Measurements from ENCODE around the gene RAD51AP1. TPM values are rescaled to one million over a fixed set of nuclear protein-coding genes. Genes with fewer than 3 reads are reported as not detected.

The RAD51AP1 gene
- total and polyA plus RNA-seq, 2 donors (not counting 1 experiment from before 2014, with no cell fraction given), result 3.5 to 4.6 TPM

GRCh38 chr12:4530982-4531586 is 7.6 kb upstream of the RAD51AP1 start:
- H3K9me3 ChIP-seq (ENCODE audit: control extremely low read depth in 1 of 3, control insufficient read depth in 2 of 3, insufficient read depth in 1 of 3, low read length in 2 of 3), result no peaks in the 10 kb centered on the region
- TF ChIP-seq CTCF (IDR thresholded peaks at IDR 0.05) (no peak), EZH2 (IDR thresholded peaks at IDR 0.05; ENCODE audit: borderline replicate concordance, insufficient read depth, low read depth, low read length, poor library complexity, severe bottlenecking) (no peak)
- no peak overlapping the region for H3K4me3 ChIP-seq (ENCODE audit: control extremely low read depth in 1 of 5, extremely low read depth in 1 of 5, insufficient read depth in 1 of 5, low read depth in 2 of 5, low read length in 4 of 5)
- no peak overlapping the region for H3K27ac ChIP-seq (ENCODE audit: low read length in 2 of 2)
- no peaks in the 10 kb centered on the region for H3K27me3 Mint-ChIP-seq
- no peaks in the 10 kb centered on the region for H4K20me1 ChIP-seq (ENCODE audit: control insufficient read depth, insufficient read depth, low read length, poor library complexity, severe bottlenecking)
- H3K9ac ChIP-seq (ENCODE audit: low read length), result no peak overlapping the region
- ATAC-seq (ENCODE audit: low read depth) (no peak), DNase-seq (no peak)
- no peaks in the 10 kb centered on the region for H3K4me1 ChIP-seq (ENCODE audit: control insufficient read depth in 2 of 2, insufficient read depth in 2 of 2, low read length in 2 of 2)
- no peak overlapping the region for H3K4me3 Mint-ChIP-seq
- H3K79me2 ChIP-seq (ENCODE audit: control insufficient read depth, insufficient read depth, low read length), result peaks cover 7% of the 10 kb centered on the region
- H3K36me3 ChIP-seq (replicated peaks in 1 of 2; ENCODE audit: control extremely low read depth in 1 of 2, control insufficient read depth in 1 of 2, extremely low read depth in 1 of 2, insufficient read depth in 2 of 2, low read length in 1 of 2), result peaks cover 13 to 44% of the 10 kb centered on the region in 2 experiments
- no peaks in the 10 kb centered on the region for H3K9me3 Mint-ChIP-seq (ENCODE audit: insufficient read depth)
- no peak overlapping the region for H2AFZ ChIP-seq (ENCODE audit: insufficient read depth, low read depth, low read length, poor library complexity, severe bottlenecking)
- no peaks in the 10 kb centered on the region for H3K27me3 ChIP-seq (replicated peaks in 1 of 4; ENCODE audit: control extremely low read depth in 1 of 4, control insufficient read depth in 3 of 4, insufficient read depth in 4 of 4, low read length in 3 of 4)
- 88% methylated on average over 2 of the region's 6 CpGs for WGBS (ENCODE audit: insufficient coverage)
- intact Hi-C loops (cut with micrococcal nuclease), result no loop called here
- no peak overlapping the region for H3K27ac Mint-ChIP-seq
- H3K4me2 ChIP-seq (replicated peaks; ENCODE audit: low read depth, low read length, poor library complexity, severe bottlenecking), result no peak overlapping the region
- CTCF ChIA-PET, result interaction anchor here (0.7 to 1.3 kb wide), 4 partner anchors 14 to 225 kb away, joined by 3 read pairs; no protein-coding TSS in a partner anchor
- H3K4me1 Mint-ChIP-seq, result peaks cover 4% of the 10 kb centered on the region
- POLR2A ChIA-PET, result no interaction called here

- DNase-seq (peak; percentile 19), ATAC-seq (ENCODE audit: low read depth) (no peak)
- intact Hi-C loops (cut with micrococcal nuclease), result no loop called here
- Mint-ChIP-seq H3K4me1 (peaks cover 35% of the 10 kb centered on the region), H3K9me3 (ENCODE audit: insufficient read depth) (no peaks in the 10 kb centered on the region), H3K27me3 (no peaks in the 10 kb centered on the region), H3K4me3 (no peak overlapping the region), H3K27ac (no peak overlapping the region)
- CTCF ChIA-PET, result interaction anchor here (1.4 kb wide), 1 partner anchor 69 kb away, joined by 5 read pairs; no protein-coding TSS in a partner anchor
- Histone ChIP-seq H4K20me1 (ENCODE audit: control insufficient read depth, insufficient read depth, low read length, poor library complexity, severe bottlenecking) (no peaks in the 10 kb centered on the region), H3K4me3 (ENCODE audit: control extremely low read depth in 1 of 5, extremely low read depth in 1 of 5, insufficient read depth in 1 of 5, low read depth in 2 of 5, low read length in 4 of 5) (no peak overlapping the region), H3K79me2 (ENCODE audit: control insufficient read depth, insufficient read depth, low read length) (peaks cover 43% of the 10 kb centered on the region), H3K4me2 (replicated peaks; ENCODE audit: low read depth, low read length, poor library complexity, severe bottlenecking) (no peak overlapping the region), H3K36me3 (replicated peaks in 1 of 2; ENCODE audit: control extremely low read depth in 1 of 2, control insufficient read depth in 1 of 2, extremely low read depth in 1 of 2, insufficient read depth in 2 of 2, low read length in 1 of 2) (peaks cover 9 to 37% of the 10 kb centered on the region in 2 experiments), H3K4me1 (ENCODE audit: control insufficient read depth in 2 of 2, insufficient read depth in 2 of 2, low read length in 2 of 2) (peaks cover 8 to 20% of the 10 kb centered on the region in 2 donors), H3K9me3 (ENCODE audit: control extremely low read depth in 1 of 3, control insufficient read depth in 2 of 3, insufficient read depth in 1 of 3, low read length in 2 of 3) (no peaks in the 10 kb centered on the region), H2AFZ (ENCODE audit: insufficient read depth, low read depth, low read length, poor library complexity, severe bottlenecking) (no peak overlapping the region), H3K27me3 (replicated peaks in 1 of 4; ENCODE audit: control extremely low read depth in 1 of 4, control insufficient read depth in 3 of 4, insufficient read depth in 4 of 4, low read length in 3 of 4) (no peaks in the 10 kb centered on the region), H3K9ac (ENCODE audit: low read length) (no peak overlapping the region), H3K27ac (ENCODE audit: low read length in 2 of 2) (no peak overlapping the region)
- POLR2A ChIA-PET, result no interaction called here
- TF ChIP-seq EZH2 (IDR thresholded peaks at IDR 0.05; ENCODE audit: borderline replicate concordance, insufficient read depth, low read depth, low read length, poor library complexity, severe bottlenecking), result no peak
- TF ChIP-seq CTCF (IDR thresholded peaks at IDR 0.05), result no peak
- WGBS (ENCODE audit: insufficient coverage), result 60% methylated on average over 2 of the region's 4 CpGs
These were observed 3.6 kb upstream of the RAD51AP1 start for GRCh38 chr12:4535092-4535491.
